Left ventricle myocardium superior (tissue), 1 donor: ENCODE data around the gene PPP2R3B. TPM values are rescaled to one million over a fixed set of nuclear protein-coding genes. Genes with fewer than 3 reads are reported as not detected.
A peak's percentile ranks its signal among the peaks of the same experiment; 100 is the strongest.
"Not testable (repeated sequence)": the region's sequence is repeated elsewhere in the genome, so short reads cannot be mapped to it uniquely, and the experiment has no call there.

ENCODE experiments used
- ATAC-seq: fragments of 200-7000 bp; cut with Tn5 transposase; one replicate; pipeline ENCODE4 v1.9.1; 2020; ENCODE audit warnings: mild to moderate bottlenecking, moderate library complexity
- DNase-seq: peaks from one replicate; pipeline ENCODE4 v3.0.0-alpha.2; 2020
- intact Hi-C: fragments of 100-400 bp; cut with micrococcal nuclease; formaldehyde crosslinking; loops from one replicate; pipeline ENCODE4 v1.11.0; 2022
- long read RNA-seq: library from polyadenylated mRNA; unstranded; transcript quantifications from one replicate; pipeline ENCODE4 v2.0.0, GENCODE V29; 2021
- total RNA-seq: library from RNA; stranded (reverse); fragmentation: NEBNext Ultra II Directional; extraction: Animal tissue kit (Norgen Biotek cat#: 25700); gene quantifications from one replicate; pipeline ENCODE4 v1.2.1, GENCODE V29; 2021
- donor health status: DM: no; HTN: yes; CAD: no; lungs with severe emphysema.

PPP2R3B gene
- 194 TPM for total RNA-seq
- long read RNA-seq, transcript PPP2R3B-208 (5 exons, 1,090 nt), result major isoform, 6 of 590 reads
- long read RNA-seq, partial matches to known transcripts, result 85 of 590 reads
- long read RNA-seq, other reads (novel, unspliced or antisense), result 495 of 590 reads

GRCh38 chrX:386768-387575, at the start of gene PPP2R3B:
PPP2R3B (minus strand) TSS chrX:386907; CDS start chrX:386691, 216 bp downstream.
- peak; percentile 100 for ATAC-seq
- intact Hi-C loops, result no loop called here
- DNase-seq, result peak; percentile 100

DNA sequence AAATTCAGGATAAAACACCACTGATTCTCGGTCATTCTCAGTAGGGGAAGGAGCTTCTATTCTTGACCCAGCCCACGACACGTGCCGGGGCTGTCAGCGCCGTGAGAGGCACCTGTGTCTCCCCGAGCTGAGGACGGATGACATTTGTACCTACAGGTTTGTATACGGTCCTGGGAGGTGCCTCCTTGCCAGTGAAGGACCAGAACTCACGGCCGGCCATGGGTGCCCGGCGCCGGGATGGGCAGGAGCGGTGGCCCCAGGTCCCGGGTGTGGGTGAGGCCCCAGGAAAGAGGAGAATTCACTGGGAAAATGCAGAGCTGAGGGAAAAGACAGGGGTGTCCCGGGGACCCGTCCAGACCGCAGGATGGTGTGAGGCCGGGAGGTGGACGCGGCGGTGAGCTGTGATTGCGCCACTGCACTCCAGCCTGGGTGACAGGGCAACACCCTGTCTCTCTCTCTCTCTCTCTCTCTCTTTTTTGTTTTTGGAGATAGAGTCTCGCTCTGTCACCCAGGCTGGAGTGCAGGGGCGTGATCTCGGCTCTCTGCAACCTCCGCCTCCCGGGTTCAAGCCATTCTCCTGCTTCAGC, 48.9 kb upstream of the PPP2R3B start:
- no peak for ATAC-seq
- intact Hi-C loops, result no loop called here
- DNase-seq, result no peak

- ATAC-seq, result no peak
- intact Hi-C loops, result no loop called here
Measured at GRCh38 chrX:434946-435345, 48.2 kb upstream of the PPP2R3B start.

DNA sequence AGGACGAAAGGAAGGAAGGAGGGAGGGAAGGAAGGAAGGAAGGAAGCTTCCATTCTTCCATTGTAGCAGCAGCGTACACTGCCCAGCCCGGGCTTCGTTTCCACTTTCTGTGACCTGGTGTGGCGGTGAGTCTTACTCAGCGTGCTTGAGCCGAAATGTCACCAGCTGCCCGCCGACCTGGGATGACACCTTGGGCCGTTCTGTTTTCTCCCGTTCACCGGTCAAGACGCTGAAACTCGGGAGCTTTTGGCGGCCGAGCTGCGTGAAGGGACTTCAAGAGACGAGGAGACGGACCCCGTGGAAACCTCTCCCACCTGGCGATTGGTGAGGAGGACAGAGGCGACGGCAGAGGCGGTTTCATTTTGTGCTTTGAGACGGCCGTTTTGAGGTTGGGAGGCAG, 47.1 kb upstream of the PPP2R3B start:
- intact Hi-C loops, result no loop called here
- ATAC-seq, result no peak
- DNase-seq, result no peak

More at GRCh38 chrX:434946-435345, 48.2 kb upstream of the PPP2R3B start:
- DNase-seq, result no peak

DNA sequence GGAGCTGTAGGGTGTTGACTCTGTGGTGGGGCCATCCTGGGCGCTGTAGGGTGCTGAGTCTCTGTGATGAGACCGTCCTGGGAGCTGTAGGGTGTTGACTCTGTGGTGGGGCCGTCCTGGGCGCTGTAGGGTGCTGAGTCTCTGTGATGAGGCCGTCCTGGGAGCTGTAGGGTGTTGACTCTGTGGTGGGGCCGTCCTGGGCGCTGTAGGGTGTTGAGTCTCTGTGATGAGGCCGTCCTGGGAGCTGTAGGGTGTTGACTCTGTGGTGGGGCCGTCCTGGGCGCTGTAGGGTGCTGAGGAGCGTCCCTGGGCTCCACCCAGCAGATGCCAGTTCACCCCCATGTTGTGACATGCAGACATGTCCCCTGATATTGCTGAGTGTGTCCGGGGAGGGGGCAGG, 46.0 kb upstream of the PPP2R3B start:
- ATAC-seq, DNase-seq, intact Hi-C loops: not testable (repeated sequence)

GRCh38 chrX:431492-432111, 44.9 kb upstream of the PPP2R3B start:
- DNase-seq (no peak), ATAC-seq (no peak)
- intact Hi-C loops, result no loop called here

- no peak for ATAC-seq
- no peak for DNase-seq
- intact Hi-C loops, result no loop called here
Measured at GRCh38 chrX:431056-431455, 44.3 kb upstream of the PPP2R3B start.

DNA sequence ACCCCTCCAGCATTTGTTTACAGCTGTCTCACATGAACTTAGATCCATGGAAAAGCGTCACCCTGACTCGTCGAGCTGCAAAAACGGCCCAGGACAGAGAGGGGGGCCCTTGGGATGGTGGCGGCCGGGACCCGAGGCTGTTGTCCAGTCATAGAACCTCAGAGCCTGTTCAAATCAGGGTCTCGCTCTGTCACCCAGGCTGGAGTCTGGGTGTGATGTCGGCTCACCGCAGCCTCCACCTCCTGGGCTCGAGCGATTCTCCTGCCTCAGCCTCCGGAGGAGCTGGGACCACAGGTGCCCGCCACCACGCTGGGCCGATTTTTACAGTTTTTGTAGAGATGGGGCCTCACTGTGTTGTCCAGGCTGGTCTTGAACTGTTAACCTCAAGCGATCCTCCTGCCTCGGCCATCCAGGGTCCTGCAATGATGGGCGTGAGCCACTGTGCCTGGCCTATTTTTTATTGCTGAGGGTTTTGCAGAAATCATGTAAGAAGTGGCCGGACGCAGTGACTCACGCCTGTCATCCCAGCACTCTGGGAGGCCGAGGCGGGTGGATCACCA, 42.6 kb upstream of the PPP2R3B start:
- ATAC-seq, result no peak
- no peak for DNase-seq
- intact Hi-C loops, result no loop called here

DNA sequence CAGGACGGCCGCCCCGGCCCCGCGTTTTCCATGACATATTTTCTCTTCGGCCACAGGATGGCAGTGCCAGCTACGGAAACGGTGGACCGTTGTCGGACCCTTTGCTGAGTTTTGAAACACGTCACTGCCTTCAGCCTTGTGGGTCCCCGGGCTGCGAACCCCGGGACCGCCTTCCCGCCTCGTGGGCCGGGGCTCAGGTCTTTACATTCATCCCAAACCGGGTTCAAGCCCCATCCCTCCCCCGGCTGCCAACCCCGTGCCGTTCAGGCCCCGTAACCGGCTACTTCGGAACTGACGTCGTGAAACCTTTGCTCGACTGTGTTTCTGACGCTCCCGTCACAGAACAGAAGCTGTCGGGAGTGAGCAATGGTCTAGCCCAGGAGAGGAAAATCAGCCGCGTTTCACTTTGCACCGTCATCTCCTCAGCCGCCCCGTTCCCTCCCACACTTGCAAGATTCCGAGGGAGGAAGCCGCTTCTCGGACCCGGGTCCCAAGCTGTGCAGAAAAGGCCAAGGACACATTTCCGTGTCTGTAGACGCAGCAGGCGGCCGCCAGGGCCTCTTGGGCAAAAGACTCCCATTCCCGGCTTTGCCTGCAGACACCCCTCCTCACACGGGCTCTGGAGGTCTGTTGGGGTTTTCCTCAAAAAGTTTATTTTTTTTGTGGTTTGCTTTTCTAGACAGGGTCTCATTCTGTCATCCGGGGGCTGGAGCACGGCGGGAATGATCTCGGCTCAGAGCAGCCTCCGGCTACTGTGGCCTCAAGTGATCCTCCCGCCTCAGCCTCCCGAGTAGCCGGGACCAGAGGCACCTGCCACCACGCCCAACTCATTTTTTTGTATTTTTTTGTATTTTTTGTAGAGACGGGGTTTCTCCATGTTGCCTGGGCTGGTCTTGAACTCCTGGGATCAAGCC, 41.4 kb upstream of the PPP2R3B start:
- DNase-seq, result no peak
- intact Hi-C loops, result no loop called here

DNA sequence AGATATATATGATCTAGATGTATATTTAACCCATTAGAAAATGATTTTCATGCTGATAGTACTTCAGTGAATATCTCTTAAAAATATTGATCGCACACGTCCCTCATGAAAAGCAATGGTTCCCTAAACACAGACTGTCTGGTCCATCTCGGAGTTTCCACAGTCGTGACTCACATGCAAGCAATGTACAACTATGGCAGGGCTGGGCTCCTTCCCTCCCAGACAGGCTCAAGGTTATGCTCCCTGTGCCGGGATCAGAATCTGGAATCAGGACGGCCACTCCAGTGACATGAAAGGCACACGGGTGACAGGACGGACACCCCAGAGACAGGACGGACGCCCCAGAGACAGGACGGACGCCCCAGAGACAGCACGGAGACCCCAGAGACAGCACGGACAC, 40.2 kb upstream of the PPP2R3B start:
- DNase-seq, result no peak
- intact Hi-C loops, result no loop called here
- ATAC-seq, result no peak

More for the DNA sequence above, 41.4 kb upstream of the PPP2R3B start:
- no peak for ATAC-seq

GRCh38 chrX:425056-425455, 38.3 kb upstream of the PPP2R3B start:
- no peak for DNase-seq
- no peak for ATAC-seq
- intact Hi-C loops, result no loop called here

GRCh38 chrX:421646-422391, 35.1 kb upstream of the PPP2R3B start:
- intact Hi-C loops, result no loop called here
- no peak for DNase-seq
- ATAC-seq, result no peak

DNA sequence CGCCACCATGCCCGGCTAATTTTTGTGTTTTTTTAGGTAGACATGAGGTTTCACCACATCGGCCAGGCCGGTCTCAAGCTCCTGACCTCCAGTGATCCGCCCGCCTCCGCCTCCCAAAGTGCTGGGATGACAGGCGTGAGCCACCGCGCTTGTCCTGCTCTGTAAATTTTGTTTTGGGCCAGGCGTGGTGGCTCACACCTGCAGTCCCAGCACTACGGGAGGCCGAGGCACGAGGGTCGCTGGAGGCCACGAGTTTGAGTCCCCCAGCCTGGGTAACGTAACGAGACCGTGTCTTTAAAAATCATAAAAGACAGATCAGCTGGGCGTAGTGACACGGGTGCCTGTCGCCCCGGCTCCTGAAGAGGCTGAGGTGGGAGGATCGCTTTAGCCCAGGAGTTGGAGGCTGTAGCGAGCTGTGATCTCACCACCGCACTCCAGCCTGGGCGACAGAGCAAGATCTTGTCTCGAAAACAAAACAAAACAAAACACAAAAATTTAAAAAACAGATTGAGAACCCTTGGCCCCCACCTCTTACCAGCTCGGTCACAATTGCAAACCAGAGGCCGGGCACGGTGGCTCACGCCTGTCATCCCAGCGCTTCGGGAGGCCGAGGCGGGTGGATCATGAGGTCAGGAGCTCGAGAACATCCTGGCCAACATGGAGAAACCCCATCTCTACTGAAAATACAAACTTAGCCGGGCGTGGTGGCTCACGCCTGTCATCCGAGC, 34.0 kb upstream of the PPP2R3B start:
- DNase-seq (no peak), ATAC-seq (no peak)
- intact Hi-C loops, result no loop called here

DNA sequence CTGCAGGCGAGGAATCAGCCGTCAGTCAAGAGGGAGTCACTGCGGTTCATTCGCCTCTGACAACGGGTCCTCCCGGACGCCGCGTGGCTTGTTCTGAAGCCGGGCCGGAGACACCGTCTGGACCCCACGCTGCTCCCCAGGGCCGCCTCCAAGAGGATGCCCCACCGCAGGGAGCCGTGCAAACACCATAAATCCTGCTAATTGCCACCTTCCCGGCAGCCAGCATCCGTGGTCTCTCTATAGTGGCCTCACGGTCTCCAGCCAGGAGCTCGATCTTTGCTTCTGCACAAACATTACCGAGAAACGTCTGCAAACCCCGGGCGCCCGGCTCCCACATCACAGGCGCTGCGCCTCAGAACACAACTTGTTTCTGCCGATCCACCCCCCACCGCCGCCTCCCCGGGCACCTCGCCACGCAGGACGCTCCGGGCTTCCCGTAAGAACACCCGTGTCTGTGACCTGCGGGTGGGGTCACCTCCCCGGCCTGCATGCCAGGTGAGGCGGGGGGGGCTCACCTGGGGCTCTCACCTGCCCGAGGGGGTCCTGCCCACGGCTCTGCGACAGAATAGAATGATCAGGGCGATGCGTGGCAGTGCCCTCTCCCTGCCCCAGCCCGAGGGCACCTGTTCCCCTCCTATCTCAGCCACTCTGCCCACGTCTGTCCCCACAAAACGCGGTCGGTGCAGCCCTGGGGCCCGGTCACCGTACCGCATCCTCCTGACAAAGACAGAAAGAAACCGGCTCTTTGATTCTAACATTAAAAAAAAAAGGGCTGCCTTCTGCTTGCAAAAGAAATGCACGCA, 32.4 kb upstream of the PPP2R3B start:
- intact Hi-C loops, result no loop called here
- DNase-seq, result peak; percentile 16
- no peak for ATAC-seq

- intact Hi-C loops, ATAC-seq: not testable (repeated sequence)
- peak; percentile 8 for DNase-seq
Measured at GRCh38 chrX:415498-415897, 28.8 kb upstream of the PPP2R3B start.

- intact Hi-C loops, result no loop called here
- ATAC-seq (peak; percentile 96), DNase-seq (peak; percentile 83)
Measured at GRCh38 chrX:413322-414201, 26.9 kb upstream of the PPP2R3B start.
